Lower leg skin (tissue), 4 donors: ENCODE results near the gene RASEF. TPM values are rescaled to one million over a fixed set of nuclear protein-coding genes. Genes with fewer than 3 reads are reported as not detected.
"Not testable (repeated sequence)": the region's sequence is repeated elsewhere in the genome, so short reads cannot be mapped to it uniquely, and the experiment has no call there.

Source experiments
- DNase-seq, 2 donors: peaks; one replicate each; pipeline ENCODE4 v3.0.0-alpha.2; 2019; ENCODE audit warnings: low spot score in 2 of 2
- H3K4me3 ChIP-seq: fragments of 200-600 bp; sonication (generic); 2 replicates; pipeline ENCODE4 v1.5.1; 2017; ENCODE audit warnings: mild to moderate bottlenecking, low read depth; ENCODE audit not compliant: poor library complexity, severe bottlenecking
- CTCF ChIP-seq, 3 donors: fragments of 450-650 bp; IDR thresholded peaks; one replicate each; pipeline ENCODE4 v1.5.1; 2016; ENCODE audit warnings: antibody characterized with exemption in 3 of 3, mild to moderate bottlenecking in 3 of 3, moderate library complexity in 2 of 3
- POLR2A ChIP-seq, 2 donors: fragments of 450-650 bp; IDR thresholded peaks; one replicate each; pipeline ENCODE4 v1.6.1; 2016 to 2017; ENCODE audit warnings: antibody characterized with exemption in 2 of 2, mild to moderate bottlenecking in 1 of 2, moderate library complexity in 1 of 2
- WGBS, 2 donors: methylation state at CpG; one replicate each; pipeline ENCODE4 v1.1.5; 2018; 5-methylcytosine and 5-hydroxymethylcytosine counted together
- intact Hi-C: fragments of 100-400 bp; cut with DNase I; formaldehyde crosslinking; loops from one replicate; pipeline ENCODE4 v1.15.0; 2023; ENCODE audit warnings: low total_unique reads
- total RNA-seq, 4 donors: library from RNA; depleted of rRNA; stranded (reverse); fragments of >200 nt; gene quantifications; one replicate each; pipeline ENCODE4 v1.1.0, GENCODE V29; 2016

Gene RASEF
- total RNA-seq, 4 donors from 2014 or later, result 2.7 to 4.8 (median 3.3) TPM

- WGBS, 2 donors, result 62% methylated on average over 3 of the region's 3 CpGs
- H3K4me3 ChIP-seq, result no peak overlapping the region
- intact Hi-C loops, result no loop called here
- DNase-seq, result no peak
- no peak for TF ChIP-seq CTCF (IDR thresholded peaks at IDR 0.05)
- TF ChIP-seq POLR2A (IDR thresholded peaks at IDR 0.05), result no peak
Measured at GRCh38 chr9:82938426-82939218, 124.3 kb downstream of the RASEF start.

GRCh38 chr9:82936561-82936960 lies 126.4 kb downstream of the RASEF start:
- intact Hi-C loops, H3K4me3 ChIP-seq, DNase-seq: not testable (repeated sequence)
- 91 to 94% methylated on average over 7 of the region's 7 CpGs for WGBS, 2 donors

DNA sequence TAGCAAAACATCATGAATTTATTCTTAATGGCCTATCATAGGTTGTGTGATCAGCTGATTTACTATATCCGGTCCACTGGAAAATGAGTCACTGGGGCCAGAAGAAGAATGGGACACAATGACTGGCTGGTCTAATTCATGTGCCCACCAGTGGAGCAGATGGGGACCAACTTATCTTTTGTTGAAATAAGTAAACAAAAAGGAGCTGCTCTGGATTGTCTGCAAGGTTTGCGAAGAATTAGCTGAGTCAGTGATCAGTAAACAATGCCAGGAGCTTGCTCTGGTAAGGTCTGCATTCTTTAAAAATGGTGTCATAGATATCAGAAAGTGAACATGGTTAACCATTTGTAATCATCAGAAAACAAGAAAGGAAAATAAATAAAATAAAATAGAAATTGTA lies 128.0 kb downstream of the RASEF start:
- H3K4me3 ChIP-seq, result no peak overlapping the region
- TF ChIP-seq CTCF (IDR thresholded peaks at IDR 0.05) (no peak), POLR2A (IDR thresholded peaks at IDR 0.05) (no peak)
- 49 to 55% methylated on average over 2 of the region's 2 CpGs for WGBS, 2 donors
- intact Hi-C loops, result no loop called here
- no peak for DNase-seq

GRCh38 chr9:82934025-82934424 lies 128.9 kb downstream of the RASEF start:
- DNase-seq, intact Hi-C loops, H3K4me3 ChIP-seq: not testable (repeated sequence)
- 64 to 73% methylated on average over 1 of the region's 1 CpG for WGBS, 2 donors

- no peak overlapping the region for H3K4me3 ChIP-seq
- no peak for TF ChIP-seq CTCF (IDR thresholded peaks at IDR 0.05)
- no peak for TF ChIP-seq POLR2A (IDR thresholded peaks at IDR 0.05)
- no peak for DNase-seq
- intact Hi-C loops, result no loop called here
Measured at GRCh38 chr9:82930116-82930515, 132.8 kb downstream of the RASEF start.
